ENCODE measurements around the gene B4GALT6.

DNA sequence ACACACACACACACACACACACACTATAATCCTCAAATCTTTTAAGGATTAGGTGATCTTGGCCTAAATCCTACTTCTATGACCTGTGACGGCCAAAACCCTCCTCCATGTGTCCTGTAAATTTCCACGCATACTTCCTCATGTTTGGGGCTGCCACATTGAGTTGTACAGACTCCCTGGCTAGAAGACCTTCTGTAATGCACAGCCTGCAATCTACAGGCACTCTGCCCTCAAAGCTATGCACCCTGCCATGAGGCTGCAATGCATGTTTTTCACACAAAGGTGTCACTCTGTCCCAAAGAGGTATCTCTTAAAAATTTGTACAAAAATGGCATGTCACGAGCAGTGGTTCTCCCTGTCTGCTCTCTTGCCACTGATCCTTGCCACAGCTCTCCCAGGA lies 26.4 kb upstream of the B4GALT6 start:
- TF ChIP-seq, protein P1, sequence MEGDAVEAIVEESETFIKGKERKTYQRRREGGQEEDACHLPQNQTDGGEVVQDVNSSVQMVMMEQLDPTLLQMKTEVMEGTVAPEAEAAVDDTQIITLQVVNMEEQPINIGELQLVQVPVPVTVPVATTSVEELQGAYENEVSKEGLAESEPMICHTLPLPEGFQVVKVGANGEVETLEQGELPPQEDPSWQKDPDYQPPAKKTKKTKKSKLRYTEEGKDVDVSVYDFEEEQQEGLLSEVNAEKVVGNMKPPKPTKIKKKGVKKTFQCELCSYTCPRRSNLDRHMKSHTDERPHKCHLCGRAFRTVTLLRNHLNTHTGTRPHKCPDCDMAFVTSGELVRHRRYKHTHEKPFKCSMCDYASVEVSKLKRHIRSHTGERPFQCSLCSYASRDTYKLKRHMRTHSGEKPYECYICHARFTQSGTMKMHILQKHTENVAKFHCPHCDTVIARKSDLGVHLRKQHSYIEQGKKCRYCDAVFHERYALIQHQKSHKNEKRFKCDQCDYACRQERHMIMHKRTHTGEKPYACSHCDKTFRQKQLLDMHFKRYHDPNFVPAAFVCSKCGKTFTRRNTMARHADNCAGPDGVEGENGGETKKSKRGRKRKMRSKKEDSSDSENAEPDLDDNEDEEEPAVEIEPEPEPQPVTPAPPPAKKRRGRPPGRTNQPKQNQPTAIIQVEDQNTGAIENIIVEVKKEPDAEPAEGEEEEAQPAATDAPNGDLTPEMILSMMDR (conservative IDR thresholded peaks at IDR 0.05; ENCODE audit: low read length), result peak; percentile 47
- TF ChIP-seq EZH2phosphoT487 (IDR thresholded peaks at IDR 0.05; ENCODE audit: borderline replicate concordance), result no peak
